ENCODE data around the gene CRY1. TPM values are rescaled to one million over a fixed set of nuclear protein-coding genes. Genes with fewer than 3 reads are reported as not detected.

The CRY1 gene
- total and polyA plus RNA-seq, 9 of the 15 experiments (the other 6 are each of a cell fraction or from before 2014, with no cell fraction given), result 8.7 to 33.3 (median 25.2) TPM

DNA sequence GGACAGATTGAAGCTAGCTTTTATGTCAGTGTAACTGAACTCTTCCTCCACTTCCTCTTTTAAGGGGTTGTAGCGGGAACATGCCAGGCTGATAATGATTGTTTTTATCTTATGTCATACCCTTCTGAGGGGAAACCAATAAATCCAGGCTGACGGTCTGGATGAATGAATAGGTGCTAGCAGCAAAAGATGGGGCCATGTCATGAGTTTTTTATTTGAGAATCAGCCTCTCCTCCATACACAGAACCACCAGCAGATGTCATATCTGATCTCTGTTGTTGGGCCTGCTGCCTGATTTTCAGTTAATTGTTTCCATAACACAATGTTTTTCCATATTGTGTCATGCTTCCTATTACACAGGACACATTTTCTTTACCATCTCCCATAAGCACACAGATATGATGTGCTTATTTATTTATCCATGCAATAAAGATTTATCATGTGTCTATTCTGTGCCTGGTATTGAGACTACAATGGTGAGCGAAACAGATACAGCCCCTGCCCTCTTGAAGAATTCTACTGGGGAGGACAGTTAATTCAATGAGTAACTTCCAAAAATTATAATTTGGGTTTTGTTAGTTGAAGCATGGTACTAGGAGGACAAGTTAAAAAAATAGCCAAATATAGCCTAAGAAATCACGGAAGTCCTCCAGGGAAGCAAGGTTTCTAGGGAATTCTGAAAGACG lies 33.6 kb upstream of the CRY1 start:
- no TSS peak for BruUV-seq (replicated peaks)
- DNase-seq (ENCODE audit: extremely low read depth in 1 of 4, low spot score in 3 of 4), result no peak
- no peak overlapping the region for H3K9ac ChIP-seq (ENCODE audit: insufficient read depth in 1 of 2, low read depth in 2 of 2, low read length in 2 of 2)
- no peaks in the 10 kb centered on the region for H3K79me2 ChIP-seq (ENCODE audit: control insufficient read depth, insufficient read depth, low read length)
- peak; percentile 49 for FAIRE-seq
- ATAC-seq, result no peak
- TF ChIP-seq, protein P1, sequence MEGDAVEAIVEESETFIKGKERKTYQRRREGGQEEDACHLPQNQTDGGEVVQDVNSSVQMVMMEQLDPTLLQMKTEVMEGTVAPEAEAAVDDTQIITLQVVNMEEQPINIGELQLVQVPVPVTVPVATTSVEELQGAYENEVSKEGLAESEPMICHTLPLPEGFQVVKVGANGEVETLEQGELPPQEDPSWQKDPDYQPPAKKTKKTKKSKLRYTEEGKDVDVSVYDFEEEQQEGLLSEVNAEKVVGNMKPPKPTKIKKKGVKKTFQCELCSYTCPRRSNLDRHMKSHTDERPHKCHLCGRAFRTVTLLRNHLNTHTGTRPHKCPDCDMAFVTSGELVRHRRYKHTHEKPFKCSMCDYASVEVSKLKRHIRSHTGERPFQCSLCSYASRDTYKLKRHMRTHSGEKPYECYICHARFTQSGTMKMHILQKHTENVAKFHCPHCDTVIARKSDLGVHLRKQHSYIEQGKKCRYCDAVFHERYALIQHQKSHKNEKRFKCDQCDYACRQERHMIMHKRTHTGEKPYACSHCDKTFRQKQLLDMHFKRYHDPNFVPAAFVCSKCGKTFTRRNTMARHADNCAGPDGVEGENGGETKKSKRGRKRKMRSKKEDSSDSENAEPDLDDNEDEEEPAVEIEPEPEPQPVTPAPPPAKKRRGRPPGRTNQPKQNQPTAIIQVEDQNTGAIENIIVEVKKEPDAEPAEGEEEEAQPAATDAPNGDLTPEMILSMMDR (IDR thresholded peaks at IDR 0.05 in 2 of 3, conservative IDR thresholded peaks at IDR 0.05 in 1 of 3; ENCODE audit: insufficient read depth in 2 of 3, low read depth in 1 of 3, low read length in 3 of 3), result peak; percentile 15 to 40 (median 27); a peak in 2 of 6 replicates
- TF ChIP-seq, protein P2, sequence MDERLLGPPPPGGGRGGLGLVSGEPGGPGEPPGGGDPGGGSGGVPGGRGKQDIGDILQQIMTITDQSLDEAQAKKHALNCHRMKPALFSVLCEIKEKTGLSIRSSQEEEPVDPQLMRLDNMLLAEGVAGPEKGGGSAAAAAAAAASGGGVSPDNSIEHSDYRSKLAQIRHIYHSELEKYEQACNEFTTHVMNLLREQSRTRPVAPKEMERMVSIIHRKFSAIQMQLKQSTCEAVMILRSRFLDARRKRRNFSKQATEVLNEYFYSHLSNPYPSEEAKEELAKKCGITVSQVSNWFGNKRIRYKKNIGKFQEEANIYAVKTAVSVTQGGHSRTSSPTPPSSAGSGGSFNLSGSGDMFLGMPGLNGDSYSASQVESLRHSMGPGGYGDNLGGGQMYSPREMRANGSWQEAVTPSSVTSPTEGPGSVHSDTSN (CRISPR knock-in tag; IDR thresholded peaks at IDR 0.05; ENCODE audit: low read depth), result no peak
- TF ChIP-seq, protein P2 (tag; conservative IDR thresholded peaks at IDR 0.05; ENCODE audit: low read depth), result peak; percentile 66
- TF ChIP-seq MBD2 (IDR thresholded peaks at IDR 0.05; ENCODE audit: borderline replicate concordance, low read depth) (no peak), FUS (optimal IDR thresholded peaks at IDR 0.05; ENCODE audit: low read depth, low read length) (no peak), RAD21 (CRISPR knock-in tag; conservative IDR thresholded peaks at IDR 0.05 in 1 of 2, IDR thresholded peaks at IDR 0.05 in 1 of 2) (peak; percentile 10 to 52; a peak in 2 of 4 replicates), ZNF12 (CRISPR knock-in tag; IDR thresholded peaks at IDR 0.05) (no peak), SPI1 (IDR thresholded peaks at IDR 0.05; ENCODE audit: borderline replicate concordance, low read depth, low read length) (peak; percentile 96), NFE2 (IDR thresholded peaks at IDR 0.05; ENCODE audit: low read depth) (no peak), MEIS2 (IDR thresholded peaks at IDR 0.05; ENCODE audit: partially characterized antibody) (peak; percentile 40)
- TF ChIP-seq, protein P3, sequence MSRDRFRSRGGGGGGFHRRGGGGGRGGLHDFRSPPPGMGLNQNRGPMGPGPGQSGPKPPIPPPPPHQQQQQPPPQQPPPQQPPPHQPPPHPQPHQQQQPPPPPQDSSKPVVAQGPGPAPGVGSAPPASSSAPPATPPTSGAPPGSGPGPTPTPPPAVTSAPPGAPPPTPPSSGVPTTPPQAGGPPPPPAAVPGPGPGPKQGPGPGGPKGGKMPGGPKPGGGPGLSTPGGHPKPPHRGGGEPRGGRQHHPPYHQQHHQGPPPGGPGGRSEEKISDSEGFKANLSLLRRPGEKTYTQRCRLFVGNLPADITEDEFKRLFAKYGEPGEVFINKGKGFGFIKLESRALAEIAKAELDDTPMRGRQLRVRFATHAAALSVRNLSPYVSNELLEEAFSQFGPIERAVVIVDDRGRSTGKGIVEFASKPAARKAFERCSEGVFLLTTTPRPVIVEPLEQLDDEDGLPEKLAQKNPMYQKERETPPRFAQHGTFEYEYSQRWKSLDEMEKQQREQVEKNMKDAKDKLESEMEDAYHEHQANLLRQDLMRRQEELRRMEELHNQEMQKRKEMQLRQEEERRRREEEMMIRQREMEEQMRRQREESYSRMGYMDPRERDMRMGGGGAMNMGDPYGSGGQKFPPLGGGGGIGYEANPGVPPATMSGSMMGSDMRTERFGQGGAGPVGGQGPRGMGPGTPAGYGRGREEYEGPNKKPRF (IDR thresholded peaks at IDR 0.05; ENCODE audit: low read depth, low read length), result no peak
- H3K4me3 ChIP-seq, result no peak overlapping the region
- intact Hi-C loops (cut with micrococcal nuclease) (no loop called here), in situ Hi-C loops (cut with MboI) (no loop called here)
- H2AFZ ChIP-seq (ENCODE audit: low read depth, low read length), result no peak overlapping the region
- WGBS (ENCODE audit: insufficient coverage, low coverage, missing lambda C conversion rate), result 9% methylated on average over 5 of the region's 5 CpGs
- H3K36me3 ChIP-seq (ENCODE audit: control insufficient read depth, insufficient read depth, low read length), result no peaks in the 10 kb centered on the region
- peaks cover 0 to 2% of the 10 kb centered on the region in 2 experiments; a peak in 1 of 5 replicates for H3K27me3 ChIP-seq (ENCODE audit: control insufficient read depth in 2 of 2, insufficient read depth in 2 of 2, low read length in 2 of 2)
- CTCF ChIA-PET (ENCODE audit: low intra/inter-chr PET ratio), result interaction anchor here (0.5 to 0.8 kb wide), 4 partner anchors 274 to 484 kb away, joined by 3 to 4 read pairs (median 3); no protein-coding TSS in a partner anchor
- no peak overlapping the region for H3K27ac ChIP-seq (ENCODE audit: extremely low read depth, low read depth, low read length)
- H3K9me1 ChIP-seq (ENCODE audit: control insufficient read depth, insufficient read depth, low read length), result no peaks in the 10 kb centered on the region
- POLR2A ChIA-PET, result no interaction called here
- no peaks in the 10 kb centered on the region for H3K4me1 ChIP-seq (replicated peaks in 1 of 2; ENCODE audit: control insufficient read depth in 2 of 2, insufficient read depth in 2 of 2, low read length in 2 of 2)
- H3K4me2 ChIP-seq (ENCODE audit: insufficient read depth, low read length), result no peak overlapping the region
- H4K20me1 ChIP-seq (replicated peaks; ENCODE audit: control insufficient read depth, insufficient read depth, low read length), result no peaks in the 10 kb centered on the region; the same call in 1 of the 2 replicates
- no peaks in the 10 kb centered on the region for H3K9me3 ChIP-seq (replicated peaks; ENCODE audit: control insufficient read depth, insufficient read depth, low read depth, low read length)

Data from K562 (cell line).